HG03571 (cell line): ENCODE results near the gene MS4A14.
"Not testable (repeated sequence)": the region's sequence is repeated elsewhere in the genome, so short reads cannot be mapped to it uniquely, and the experiment has no call there.

Experiments
- ATAC-seq: cut with Tn5 transposase; IDR thresholded peaks from one replicate; pipeline ENCODE4 v1.9.1; 2021; ENCODE audit not compliant: unreplicated experiment

The MS4A14 gene

DNA sequence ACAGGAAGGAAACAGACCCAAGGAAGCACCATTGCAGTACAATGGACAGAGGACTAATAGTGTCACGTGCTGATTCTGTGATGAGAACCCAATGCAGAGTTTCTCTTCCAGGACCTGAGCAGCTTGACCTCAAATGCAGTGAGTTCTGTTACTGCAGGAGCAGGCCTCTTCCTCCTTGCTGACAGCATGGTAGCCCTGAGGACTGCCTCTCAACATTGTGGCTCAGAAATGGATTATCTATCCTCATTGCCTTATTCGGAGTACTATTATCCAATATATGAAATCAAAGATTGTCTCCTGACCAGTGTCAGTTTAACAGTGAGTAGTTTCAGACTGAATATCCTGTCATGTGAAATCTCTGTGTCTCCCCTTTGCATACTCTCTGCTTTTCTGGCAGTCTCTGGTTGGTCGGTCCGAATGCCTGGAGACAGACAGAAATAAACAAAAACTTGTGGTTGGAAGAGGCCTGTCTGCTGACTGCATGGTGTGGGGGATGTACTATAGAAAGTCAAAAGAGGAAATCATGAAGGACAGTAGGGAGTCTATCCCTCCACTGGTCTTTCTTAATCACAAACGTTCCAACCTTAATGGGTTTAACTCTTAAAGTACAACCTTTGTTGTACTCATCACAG, 6.9 kb upstream of the MS4A14 start:
- ATAC-seq: peak; percentile 84

DNA sequence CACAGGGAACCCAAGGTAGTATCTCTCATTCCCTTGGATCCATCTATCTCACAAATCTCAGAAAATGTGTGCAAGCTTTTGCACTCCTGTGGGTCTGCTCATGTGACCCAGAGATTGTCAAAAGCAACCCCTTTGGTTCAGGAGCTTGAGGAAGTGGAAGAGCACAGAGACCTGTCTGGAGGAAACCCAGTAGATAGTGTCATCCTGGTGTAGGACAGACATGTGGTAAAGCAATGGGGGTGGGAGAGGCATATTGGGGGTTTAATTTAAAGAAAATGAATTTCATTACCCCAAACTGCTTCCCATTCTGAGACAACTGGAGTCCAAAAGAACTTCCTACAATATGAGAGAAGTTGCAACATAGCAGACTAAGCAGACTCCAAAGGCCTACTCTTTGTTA, 5.8 kb upstream of the MS4A14 start:
- no peak for ATAC-seq

DNA sequence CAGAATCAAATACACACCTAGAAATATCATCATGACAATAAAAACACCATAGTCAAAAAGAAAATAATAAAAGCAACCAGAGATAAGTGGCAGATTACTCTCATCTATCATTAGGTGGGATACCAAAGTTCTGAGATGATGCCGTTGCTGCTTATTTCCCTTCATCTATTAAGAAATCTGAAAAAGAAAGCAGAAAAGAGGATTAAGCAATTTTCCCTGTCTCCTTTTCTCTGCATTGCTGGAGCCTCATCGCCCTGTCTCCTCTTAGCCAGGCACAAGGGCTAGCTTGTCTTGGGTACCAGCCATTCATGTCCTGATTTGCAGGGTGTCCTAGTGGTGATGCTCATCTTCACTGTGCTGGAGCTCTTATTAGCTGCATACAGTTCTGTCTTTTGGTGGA, 3.9 kb upstream of the MS4A14 start:
- no peak for ATAC-seq

DNA sequence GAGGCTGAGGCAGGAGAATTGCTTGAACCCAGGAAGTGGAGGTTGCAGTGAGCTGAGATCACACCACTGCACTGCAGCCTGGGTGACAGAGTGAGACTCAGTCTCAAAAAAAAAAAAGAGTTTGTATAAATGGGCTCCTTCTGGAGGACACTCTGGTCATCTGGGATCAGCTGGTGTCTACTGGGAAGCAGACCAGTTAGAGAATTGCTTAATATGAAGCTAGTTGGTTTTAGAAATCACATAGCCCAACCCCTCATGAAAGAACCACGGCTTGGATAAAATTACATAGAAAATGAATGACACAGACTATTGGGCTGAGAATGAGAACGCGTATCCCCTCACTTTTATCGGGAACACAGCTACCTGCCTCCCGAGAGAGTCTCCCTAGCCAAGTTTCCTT, 3.2 kb upstream of the MS4A14 start:
- no peak for ATAC-seq

DNA sequence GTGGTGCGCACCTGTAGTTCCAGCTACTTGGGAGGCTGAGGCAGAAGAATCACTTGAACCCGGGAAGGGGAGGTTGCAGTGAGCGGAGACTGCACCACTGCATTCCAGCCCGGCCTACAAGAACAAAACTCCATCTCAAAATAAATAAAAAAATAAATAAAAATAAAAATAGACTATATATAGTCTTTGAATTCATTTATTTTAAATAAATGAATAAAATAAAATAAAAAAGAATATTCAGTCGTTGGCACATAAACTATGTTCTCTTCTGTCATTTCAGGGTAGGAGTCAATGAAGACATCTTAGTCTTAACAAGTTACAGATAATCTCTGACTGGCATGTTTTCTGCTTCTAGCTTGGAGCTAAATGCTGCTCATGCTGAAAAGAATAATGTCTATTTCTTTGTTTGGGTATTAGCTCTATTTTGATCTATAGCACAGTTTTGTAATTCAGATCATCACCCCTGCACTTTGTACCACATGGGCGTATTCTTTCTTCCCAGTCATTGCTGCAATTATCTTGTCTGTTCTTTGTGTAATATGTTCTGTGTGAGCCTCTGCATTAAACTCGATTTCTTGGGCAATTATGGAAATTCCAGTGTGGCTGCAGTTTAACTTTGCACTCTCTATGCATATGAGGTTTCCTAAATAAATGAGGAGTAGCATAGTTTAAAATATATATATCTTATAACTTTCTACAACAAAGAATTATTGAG, 1.4 kb upstream of the MS4A14 start:
- ATAC-seq: no peak

- ATAC-seq: no peak
These were observed 540 bp downstream of the MS4A14 start for GRCh38 chr11:60396799-60397198.

DNA sequence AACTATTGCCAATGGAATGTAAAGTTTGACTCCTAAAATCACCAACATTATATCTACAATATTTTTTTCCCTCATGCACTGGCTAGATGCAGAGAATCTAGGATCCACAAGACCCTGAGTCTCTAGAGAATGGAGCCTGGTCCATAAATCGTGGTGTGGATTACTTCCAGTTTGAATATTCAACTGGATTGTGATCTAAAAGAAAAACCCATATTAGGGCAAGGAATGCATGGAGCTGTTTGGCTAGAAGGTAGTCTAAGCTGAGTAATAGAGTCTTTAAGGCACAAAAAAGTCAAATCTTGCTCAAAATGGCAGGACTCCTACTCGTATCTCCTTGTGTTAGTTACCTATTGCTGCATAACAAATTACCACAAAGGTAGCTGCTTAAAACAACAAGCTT, 23.8 kb downstream of the MS4A14 start:
- ATAC-seq: no peak

DNA sequence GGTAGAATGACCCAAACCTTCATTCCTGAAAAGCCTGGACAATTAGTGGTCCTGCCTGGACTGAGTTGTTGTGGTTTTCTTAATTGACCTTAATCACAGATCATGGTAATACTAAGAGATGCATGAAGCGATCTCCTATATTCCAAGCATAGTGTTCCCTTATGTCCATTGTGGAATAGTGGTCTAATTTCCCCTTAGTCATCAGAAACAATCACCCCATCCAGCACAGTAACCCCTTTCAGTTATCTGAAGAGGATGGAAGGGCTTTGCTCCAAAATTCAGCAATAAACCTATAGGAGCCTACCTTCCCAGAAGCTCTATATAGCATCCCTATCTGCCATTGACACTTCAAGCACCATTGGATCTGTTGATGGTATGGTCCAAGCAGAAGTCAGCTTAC, 26.4 kb downstream of the MS4A14 start:
- ATAC-seq: no peak

DNA sequence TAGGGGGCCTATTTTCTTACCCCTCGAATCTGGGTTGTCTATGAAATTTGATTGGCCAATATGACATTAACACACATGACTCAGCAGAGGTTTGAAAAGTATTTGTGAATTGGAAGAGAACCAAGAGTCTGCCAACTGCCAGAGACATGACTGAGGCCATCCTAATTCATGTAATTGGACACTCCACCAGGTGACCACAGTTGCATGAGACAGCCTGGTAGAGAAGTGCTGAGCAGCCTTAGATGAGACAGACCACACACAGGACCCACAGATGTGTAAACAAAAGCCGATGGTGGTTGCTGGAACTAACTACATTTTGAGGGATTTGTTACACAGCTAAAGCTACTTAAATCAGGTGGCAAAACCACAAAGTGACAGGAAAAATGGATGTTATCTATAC, 32.3 kb downstream of the MS4A14 start:
- ATAC-seq: no peak

GRCh38 chr11:60429272-60429671, 33.0 kb downstream of the MS4A14 start, which contains the start of gene MS4A5:
Gene MS4A5 (plus strand): TSS chr11:60429572. CDS start chr11:60429675, 103 bp downstream.
- no peak for ATAC-seq

GRCh38 chr11:60431251-60431650, 35.0 kb downstream of the MS4A14 start:
- ATAC-seq: no peak

- no peak for ATAC-seq
These were observed 37.1 kb downstream of the MS4A14 start for GRCh38 chr11:60433401-60433800.

GRCh38 chr11:60447070-60447469, 50.8 kb downstream of the MS4A14 start:
- ATAC-seq: no peak

DNA sequence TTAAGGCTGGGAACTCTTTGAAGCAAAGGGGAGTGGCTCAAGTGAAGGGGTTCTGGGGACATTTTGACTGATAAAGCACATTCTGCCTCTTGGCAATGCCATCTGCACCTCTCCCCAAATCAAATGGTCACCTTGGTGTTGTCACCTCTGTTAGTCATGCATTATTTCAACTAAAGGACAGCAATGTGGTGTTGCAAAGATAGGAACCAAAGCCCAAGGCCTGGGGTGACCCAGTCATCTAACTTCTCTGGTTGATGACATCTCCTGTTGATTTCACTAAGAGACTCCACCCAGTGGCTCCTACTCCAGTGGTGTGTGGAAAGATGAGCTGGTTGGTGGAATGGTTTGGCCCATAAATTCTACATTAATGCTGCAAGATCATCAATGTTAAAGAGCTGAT, 51.6 kb downstream of the MS4A14 start:
- no peak for ATAC-seq

DNA sequence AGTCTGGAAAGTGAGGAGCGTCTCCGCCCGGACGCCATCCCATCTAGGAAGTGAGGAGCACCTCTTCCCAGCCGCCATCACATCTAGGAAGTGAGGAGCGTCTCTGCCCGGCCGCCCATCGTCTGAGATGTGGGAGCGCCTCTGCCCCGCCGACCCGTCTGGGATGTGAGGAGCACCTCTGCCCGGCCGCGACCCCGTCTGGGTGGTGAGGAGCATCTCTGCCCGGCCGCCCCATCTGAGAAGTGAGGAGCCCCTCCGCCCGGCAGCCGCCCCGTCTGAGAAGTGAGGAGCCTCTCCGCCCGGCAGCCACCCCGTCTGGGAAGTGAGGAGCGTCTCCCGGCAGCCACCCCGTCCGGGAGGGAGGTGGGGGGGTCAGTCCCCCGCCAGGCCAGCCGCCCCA, 54.9 kb downstream of the MS4A14 start:
- not testable (repeated sequence) for ATAC-seq

GRCh38 chr11:60454212-60454611, 58.0 kb downstream of the MS4A14 start:
- ATAC-seq: no peak

- ATAC-seq: peak; percentile 89
These were observed 59.3 kb downstream of the MS4A14 start, which contains the start of gene MS4A1 for GRCh38 chr11:60455531-60456042. Gene MS4A1 (plus strand): TSS chr11:60455847. CDS start chr11:60462375, 6,528 bp downstream.

- peak; percentile 33 for ATAC-seq
These were observed 61.3 kb downstream of the MS4A14 start for GRCh38 chr11:60457576-60457975.

DNA sequence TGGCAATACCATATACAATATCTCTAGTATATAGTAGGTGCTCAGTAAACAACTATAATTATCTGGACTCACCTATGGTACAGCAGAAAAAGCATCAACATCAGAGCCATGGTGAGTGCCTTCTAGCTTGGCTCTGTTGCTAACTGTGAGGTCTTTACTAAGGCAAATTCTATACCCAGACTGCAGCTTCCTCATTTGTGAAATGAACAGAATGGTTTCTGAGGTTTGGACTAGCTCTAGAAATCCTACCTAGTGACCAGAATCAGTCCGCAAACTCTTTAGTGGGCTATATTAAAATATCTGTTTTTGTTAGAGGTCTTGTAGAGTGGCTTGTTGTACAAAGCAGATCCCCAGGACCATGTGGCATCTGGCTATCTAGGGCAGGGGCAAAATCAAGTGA, 63.1 kb downstream of the MS4A14 start:
- ATAC-seq: no peak
